ENCODE data around the gene DLL3. TPM values are rescaled to one million over a fixed set of nuclear protein-coding genes. Genes with fewer than 3 reads are reported as not detected.
"Not testable (repeated sequence)": the region's sequence is repeated elsewhere in the genome, so short reads cannot be mapped to it uniquely, and the experiment has no call there.

DLL3 gene
- not detected for total RNA-seq
- long read RNA-seq = 0 reads

DNA sequence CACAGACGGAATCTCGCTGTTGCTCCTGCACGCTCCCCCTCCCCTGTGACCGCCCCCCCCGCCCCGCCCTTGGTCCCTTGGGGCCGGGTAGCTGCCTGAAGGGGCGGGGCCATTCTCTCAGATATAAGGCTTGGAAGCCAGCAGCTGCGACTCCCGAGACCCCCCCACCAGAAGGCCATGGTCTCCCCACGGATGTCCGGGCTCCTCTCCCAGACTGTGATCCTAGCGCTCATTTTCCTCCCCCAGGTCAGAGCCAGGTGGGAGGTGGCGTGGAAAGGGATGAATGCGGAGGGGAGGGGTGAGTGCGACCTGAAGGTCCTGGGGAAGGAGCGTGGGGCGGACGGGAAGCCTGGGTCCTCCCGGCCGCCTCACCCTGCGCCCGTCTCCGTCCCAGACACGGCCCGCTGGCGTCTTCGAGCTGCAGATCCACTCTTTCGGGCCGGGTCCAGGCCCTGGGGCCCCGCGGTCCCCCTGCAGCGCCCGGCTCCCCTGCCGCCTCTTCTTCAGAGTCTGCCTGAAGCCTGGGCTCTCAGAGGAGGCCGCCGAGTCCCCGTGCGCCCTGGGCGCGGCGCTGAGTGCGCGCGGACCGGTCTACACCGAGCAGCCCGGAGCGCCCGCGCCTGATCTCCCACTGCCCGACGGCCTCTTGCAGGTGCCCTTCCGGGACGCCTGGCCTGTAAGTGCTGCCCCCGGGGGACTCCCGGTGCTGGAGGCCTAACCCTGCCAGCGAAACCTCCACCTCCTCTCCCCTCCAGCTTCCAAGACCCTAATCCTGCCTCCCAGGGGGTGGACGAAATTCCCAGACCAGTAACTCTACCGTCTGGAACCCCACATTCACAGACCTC lies at the start of gene DLL3:
TSS of gene DLL3 (plus strand) at position 150 of the 845 bp plus-strand sequence. CDS start at position 178, 28 bp downstream.
- ATAC-seq (no peak), DNase-seq (no peak)
- intact Hi-C loops (cut with micrococcal nuclease) = no loop called here

GRCh38 chr19:39449116-39449797 lies 49.5 kb upstream of the DLL3 start:
- DNase-seq = no peak
- ATAC-seq = no peak
- intact Hi-C loops (cut with micrococcal nuclease) = no loop called here

DNA sequence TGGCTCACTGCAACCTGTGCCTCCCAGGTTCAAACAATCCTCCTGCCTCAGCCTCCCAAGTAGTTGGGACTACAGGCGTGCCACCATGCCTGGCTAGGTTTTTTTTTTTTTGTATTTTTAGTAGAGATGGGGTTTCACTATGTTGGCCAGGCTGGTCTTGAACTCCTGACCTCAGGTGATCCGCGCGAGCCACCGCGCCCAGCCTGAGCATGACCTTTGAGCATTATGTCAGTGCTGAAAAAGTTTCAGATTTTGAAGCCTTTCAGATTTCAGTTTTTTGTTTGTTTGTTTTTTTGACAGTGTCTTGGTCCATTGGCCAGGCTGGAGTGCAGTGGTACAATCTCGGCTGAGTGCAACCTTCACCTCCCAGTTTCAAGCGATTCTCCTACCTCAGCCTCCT lies 47.5 kb upstream of the DLL3 start:
- ATAC-seq; DNase-seq; intact Hi-C loops (cut with micrococcal nuclease): not testable (repeated sequence)

- ATAC-seq (no peak), DNase-seq (no peak)
- intact Hi-C loops (cut with micrococcal nuclease) = no loop called here
These were observed 35.3 kb upstream of the DLL3 start for GRCh38 chr19:39463403-39463802.

DNA sequence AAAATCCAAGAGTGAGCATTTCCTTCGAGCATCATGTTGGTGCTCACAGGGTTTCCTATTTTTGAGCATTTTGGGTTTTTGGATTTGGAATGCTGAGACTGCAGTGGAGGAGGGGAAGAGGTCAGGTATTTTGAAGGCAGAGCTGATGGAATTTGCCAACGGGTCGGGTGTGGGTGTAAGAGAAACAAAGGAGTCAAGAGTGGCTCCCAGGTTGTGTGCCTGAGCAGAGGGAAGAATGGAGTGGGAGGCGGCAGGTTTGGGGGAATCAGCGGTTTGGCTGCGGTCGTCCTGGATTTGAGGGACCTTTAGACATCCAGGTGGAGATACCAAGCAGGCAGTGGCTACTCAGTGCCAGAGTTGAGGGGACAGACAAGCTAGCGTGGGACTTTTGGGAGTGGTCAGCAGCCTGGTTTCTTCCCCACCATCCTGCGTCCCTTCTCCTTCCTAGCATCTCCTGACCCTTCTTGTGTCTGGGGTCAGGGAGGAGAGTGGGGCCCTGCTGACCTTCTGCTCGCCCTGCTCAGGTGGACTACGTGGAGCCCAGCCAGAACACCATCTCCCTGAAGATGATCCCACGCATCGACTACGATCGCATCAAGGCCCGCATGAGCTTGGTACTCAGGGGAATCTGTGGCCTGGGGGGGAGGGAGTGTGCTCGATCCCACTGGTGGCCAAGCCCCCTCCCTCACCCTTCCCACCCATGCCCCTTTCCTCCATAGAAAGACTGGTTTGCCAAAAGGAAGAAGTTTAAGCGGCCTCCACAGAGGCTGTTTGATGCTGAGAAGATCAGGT lies 32.6 kb upstream of the DLL3 start:
- ATAC-seq = no peak
- intact Hi-C loops (cut with micrococcal nuclease) = no loop called here
- DNase-seq = no peak

- no peak for DNase-seq
- intact Hi-C loops (cut with micrococcal nuclease) = no loop called here
- ATAC-seq = no peak
These were observed 30.8 kb upstream of the DLL3 start for GRCh38 chr19:39467941-39468340.

GRCh38 chr19:39469036-39469435 lies 29.7 kb upstream of the DLL3 start:
- ATAC-seq (no peak), DNase-seq (no peak)
- intact Hi-C loops (cut with micrococcal nuclease) = no loop called here

GRCh38 chr19:39469567-39469966 lies 29.2 kb upstream of the DLL3 start:
- intact Hi-C loops (cut with micrococcal nuclease) = no loop called here
- ATAC-seq (no peak), DNase-seq (no peak)

DNA sequence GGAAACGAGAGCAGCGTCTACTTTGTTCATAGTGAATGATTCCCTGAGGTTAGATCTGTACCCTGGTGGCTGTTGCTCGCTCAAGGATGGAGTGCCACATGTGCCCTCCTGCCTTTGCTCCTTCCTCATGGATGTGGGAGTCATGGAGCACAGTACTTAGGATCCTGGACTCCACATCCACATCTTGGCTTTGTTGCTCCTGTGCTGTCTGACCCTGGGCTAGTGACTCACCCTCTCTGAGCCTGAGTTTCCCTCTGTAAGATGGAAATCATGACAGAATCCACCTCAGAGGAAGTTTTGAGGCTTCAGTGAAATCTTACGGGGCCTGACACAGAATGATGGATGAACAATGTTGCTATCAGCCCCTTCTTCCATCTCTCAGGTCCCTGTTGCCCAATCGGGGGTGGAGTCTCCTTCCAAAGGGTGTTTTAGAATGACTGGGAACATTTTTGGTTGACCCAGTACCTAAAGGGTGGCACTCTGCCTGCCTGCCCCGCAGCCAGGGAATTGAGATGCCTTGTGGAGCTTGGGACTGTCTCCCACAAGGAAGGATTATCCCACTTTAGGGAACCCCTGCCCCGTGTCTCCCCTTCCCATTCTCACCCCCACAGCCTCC lies 27.9 kb upstream of the DLL3 start:
- intact Hi-C loops (cut with micrococcal nuclease) = no loop called here
- no peak for DNase-seq
- no peak for ATAC-seq

GRCh38 chr19:39471756-39472536 lies 26.8 kb upstream of the DLL3 start:
- ATAC-seq (no peak), DNase-seq (no peak)
- intact Hi-C loops (cut with micrococcal nuclease) = no loop called here

DNA sequence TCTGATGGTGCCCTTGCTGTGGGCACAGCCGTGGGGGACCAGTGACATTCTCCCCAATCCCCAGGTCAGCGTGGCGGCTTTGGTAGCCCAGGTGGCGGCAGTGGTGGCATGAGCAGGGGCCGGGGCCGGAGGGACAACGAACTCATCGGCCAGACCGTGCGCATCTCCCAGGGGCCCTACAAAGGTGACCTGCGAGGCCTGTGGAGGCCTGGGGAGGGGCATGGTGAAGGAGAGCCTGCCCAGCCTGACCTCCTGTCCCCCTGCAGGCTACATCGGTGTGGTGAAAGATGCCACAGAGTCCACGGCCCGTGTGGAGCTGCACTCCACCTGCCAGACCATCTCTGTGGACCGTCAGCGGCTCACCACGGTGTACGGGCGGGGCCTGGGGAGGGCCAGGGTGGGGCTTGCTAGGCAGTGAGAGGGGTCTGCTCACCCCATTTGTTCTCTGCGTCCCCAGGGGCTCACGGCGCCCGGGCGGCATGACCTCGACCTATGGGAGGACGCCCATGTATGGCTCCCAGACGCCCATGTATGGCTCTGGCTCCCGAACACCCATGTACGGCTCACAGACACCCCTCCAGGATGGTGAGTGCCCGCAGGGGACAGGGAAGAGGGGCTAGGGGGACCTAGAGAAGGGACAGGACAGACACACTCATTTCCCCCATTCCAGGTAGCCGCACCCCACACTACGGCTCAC lies 25.9 kb upstream of the DLL3 start:
- ATAC-seq (no peak), DNase-seq (no peak)
- intact Hi-C loops (cut with micrococcal nuclease) = no loop called here

- no peak for DNase-seq
- no peak for ATAC-seq
- intact Hi-C loops (cut with micrococcal nuclease) = no loop called here
These were observed 25.2 kb upstream of the DLL3 start for GRCh38 chr19:39473443-39473960.

GRCh38 chr19:39474139-39474620 lies 24.6 kb upstream of the DLL3 start:
- DNase-seq (peak; percentile 79), ATAC-seq (peak; percentile 68)
- intact Hi-C loops (cut with micrococcal nuclease) = no loop called here

DNA sequence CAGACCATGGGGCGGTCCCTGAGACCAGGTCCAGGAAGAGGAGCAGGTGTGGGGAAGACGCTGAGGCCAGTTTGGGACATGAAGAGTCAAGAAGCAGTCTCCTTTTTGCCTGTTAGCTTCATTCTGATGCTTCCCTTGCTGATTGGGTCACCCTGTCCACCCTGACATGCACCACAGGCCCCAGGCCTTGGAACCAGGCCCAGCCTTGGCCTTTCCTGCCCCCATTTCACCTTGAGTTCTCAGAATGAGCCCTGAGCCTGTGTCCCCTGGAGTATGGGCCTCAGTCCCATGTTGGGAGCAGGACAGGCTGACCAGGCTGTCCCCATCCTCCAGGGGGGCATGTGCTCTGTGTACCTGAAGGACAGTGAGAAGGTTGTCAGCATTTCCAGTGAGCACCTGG lies 23.0 kb upstream of the DLL3 start:
- peak; percentile 58 for DNase-seq
- intact Hi-C loops (cut with micrococcal nuclease) = no loop called here
- peak; percentile 15 for ATAC-seq

DNA sequence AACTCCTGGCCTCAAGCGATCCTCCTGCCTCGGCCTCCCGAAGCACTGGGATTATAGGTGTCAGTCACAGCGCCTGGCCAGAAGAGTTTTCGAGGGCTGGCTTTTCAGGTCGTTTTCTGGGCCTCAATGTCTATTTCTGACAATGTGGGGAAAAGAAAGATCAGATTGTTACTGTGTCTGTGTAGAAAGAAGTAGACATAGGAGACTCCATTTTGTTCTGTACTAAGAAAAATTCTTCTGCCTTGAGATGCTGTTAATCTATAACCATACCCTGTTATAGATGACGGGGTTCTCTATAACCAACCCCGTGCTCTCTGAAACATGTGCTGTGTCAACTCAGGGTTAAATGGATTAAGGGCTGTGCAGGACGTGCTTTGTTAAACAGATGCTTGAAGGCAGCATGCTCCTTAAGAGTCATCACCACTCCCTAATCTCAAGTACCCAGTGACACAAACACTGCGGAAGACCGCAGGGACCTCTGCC lies 19.4 kb upstream of the DLL3 start:
- ATAC-seq; intact Hi-C loops (cut with micrococcal nuclease); DNase-seq: not testable (repeated sequence)

DNA sequence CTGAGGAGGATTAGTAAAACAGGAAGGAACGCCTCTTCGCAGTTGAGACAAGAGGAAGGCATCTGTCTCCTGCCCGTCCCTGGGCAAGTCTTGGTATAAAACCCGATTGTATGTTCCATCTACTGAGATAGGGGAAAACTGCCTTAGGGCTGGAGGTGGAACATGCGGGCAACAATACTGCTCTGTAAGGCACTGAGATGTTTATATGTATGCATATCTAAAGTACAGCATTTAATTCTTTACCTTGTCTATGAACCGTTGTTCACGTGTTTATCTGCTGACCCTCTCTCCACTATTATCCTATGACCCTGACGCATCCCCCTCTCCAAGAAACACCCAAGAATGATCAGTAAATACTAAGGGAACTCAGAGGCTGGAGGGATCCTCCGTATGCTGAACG lies 18.8 kb upstream of the DLL3 start:
- DNase-seq (no peak), ATAC-seq (no peak)
- intact Hi-C loops (cut with micrococcal nuclease) = loop anchor here (10.0 kb wide), 1 partner anchor 55 kb away; the partner anchor contains the start of gene EID2B

Data from left ventricle myocardium superior (tissue), 1 donor.